ENCODE measurements around the gene HECA.
"Not testable (repeated sequence)": the region's sequence is repeated elsewhere in the genome, so short reads cannot be mapped to it uniquely, and the experiment has no call there.

The HECA gene

GRCh38 chr6:139205843-139206242 lies 71.0 kb downstream of the HECA start:
- DNase-seq (ENCODE audit: low read depth in 2 of 2) = no peak

- not testable (repeated sequence) for DNase-seq (ENCODE audit: low read depth in 2 of 2)
Observed at GRCh38 chr6:139210766-139211165, 75.9 kb downstream of the HECA start.

GRCh38 chr6:139212460-139212859 lies 77.6 kb downstream of the HECA start:
- DNase-seq (ENCODE audit: low read depth in 2 of 2) = not testable (repeated sequence)

- DNase-seq (ENCODE audit: low read depth in 2 of 2) = peak; percentile 60 to 61
Observed at GRCh38 chr6:139219271-139219729, 84.4 kb downstream of the HECA start.

GRCh38 chr6:139219746-139220145 lies 84.9 kb downstream of the HECA start:
- no peak for DNase-seq (ENCODE audit: low read depth in 2 of 2)

GRCh38 chr6:139228387-139228786 lies 93.5 kb downstream of the HECA start:
- not testable (repeated sequence) for DNase-seq (ENCODE audit: low read depth in 2 of 2)

Data from stimulated activated CD4-positive, alpha-beta T cell treated with anti-CD3 and anti-CD28 coated beads, Interleukin-15, amount 100 ng/mL, for 48 hours (primary cell).